Activated naive CD8-positive, alpha-beta T cell (primary cell): ENCODE data around the gene SCML1.

Source experiments
- H3K27ac Mint-ChIP-seq: one replicate; pipeline ENCODE4 v1.8.0; 2021; ENCODE audit warnings: mixed read lengths
- H3K27me3 Mint-ChIP-seq: one replicate; pipeline ENCODE4 v1.8.0; 2021; ENCODE audit warnings: mixed read lengths
- H3K36me3 Mint-ChIP-seq: one replicate; pipeline ENCODE4 v1.8.0; 2021; ENCODE audit warnings: mixed read lengths
- H3K4me1 Mint-ChIP-seq: one replicate; pipeline ENCODE4 v1.8.0; 2021; ENCODE audit warnings: low read depth, mixed read lengths
- H3K4me3 Mint-ChIP-seq: one replicate; pipeline ENCODE4 v1.8.0; 2021; ENCODE audit warnings: mild to moderate bottlenecking, mixed read lengths
- H3K9me3 Mint-ChIP-seq: one replicate; pipeline ENCODE4 v1.8.0; 2021; ENCODE audit warnings: low read depth, mixed read lengths

Gene SCML1

DNA sequence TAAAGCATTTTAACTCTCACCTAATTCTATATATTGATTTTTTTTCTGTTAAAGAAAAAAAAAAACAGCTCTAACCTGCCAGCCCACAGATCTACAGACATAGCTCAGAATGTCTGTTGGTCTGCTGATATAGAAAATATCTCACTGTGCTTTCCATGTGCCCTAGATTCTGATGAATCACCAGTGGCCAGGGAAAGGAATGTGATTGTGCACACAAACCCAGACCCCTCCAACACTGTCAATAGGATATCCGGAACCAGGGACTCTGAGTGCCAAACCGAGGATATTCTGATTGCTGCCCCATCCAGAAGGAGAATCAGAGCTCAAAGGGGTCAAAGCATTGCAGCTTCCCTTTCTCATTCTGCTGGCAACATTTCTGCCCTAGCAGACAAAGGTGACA is 12.1 kb upstream of the SCML1 start:
- H3K27ac Mint-ChIP-seq, result no peak overlapping the region
- H3K27me3 Mint-ChIP-seq, result no peaks in the 10 kb centered on the region

DNA sequence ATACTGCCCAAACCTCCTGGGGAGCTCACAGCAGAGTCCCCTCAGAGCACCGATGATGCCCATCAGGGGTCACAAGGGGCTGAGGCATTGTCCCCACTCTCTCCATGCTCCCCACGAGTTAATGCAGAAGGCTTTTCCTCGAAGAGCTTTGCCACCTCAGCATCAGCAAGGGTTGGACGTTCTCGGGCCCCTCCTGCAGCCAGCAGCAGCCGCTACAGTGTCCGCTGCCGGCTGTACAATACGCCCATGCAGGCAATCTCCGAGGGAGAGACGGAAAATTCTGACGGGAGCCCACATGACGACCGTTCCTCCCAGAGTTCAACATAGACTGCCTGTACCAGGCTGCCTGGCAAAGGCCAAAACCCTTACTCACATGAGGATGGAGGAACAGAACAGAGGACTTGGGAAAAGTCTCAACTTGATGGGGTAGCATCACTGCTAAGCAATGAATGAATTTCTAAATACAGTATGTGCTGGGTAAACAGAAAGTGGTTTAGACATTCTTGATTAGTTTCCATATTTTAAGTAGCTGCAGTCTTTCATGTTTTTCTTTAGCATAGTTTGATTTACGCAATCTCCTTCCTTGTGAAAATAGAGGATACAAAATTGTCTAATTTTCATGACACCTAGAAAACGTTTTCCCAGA is 5.0 kb upstream of the SCML1 start:
- Mint-ChIP-seq H3K36me3 (peaks cover 4% of the 10 kb centered on the region), H3K27ac (no peak overlapping the region), H3K4me1 (peaks cover 1% of the 10 kb centered on the region), H3K27me3 (no peaks in the 10 kb centered on the region), H3K4me3 (no peak overlapping the region), H3K9me3 (no peaks in the 10 kb centered on the region)

More for the DNA sequence above, 12.1 kb upstream of the SCML1 start:
- Mint-ChIP-seq H3K4me1 (no peaks in the 10 kb centered on the region), H3K4me3 (no peak overlapping the region), H3K9me3 (no peaks in the 10 kb centered on the region), H3K36me3 (peaks cover 7% of the 10 kb centered on the region)

DNA sequence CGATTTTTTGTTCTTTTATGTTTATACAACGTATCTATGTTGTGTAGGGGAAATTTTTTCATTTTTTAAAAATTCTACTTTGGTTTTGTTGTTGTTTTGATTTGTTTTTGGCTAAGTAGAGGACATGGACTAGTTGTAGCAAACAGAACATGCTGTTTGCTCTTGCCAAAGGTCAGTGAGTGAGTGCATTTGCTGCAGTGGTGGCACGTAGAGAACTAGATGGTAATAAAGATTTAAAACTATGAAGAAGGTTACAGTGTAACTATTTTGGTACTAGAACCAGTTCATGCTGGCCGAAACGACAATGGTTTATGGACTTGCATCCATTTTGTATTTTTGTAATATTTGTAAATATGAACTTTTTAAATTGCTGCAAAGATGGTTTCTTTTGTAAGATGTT is 1.9 kb upstream of the SCML1 start:
- Mint-ChIP-seq H3K27me3 (no peaks in the 10 kb centered on the region), H3K4me1 (peaks cover 26% of the 10 kb centered on the region), H3K36me3 (no peaks in the 10 kb centered on the region), H3K27ac (no peak overlapping the region), H3K4me3 (no peak overlapping the region), H3K9me3 (no peaks in the 10 kb centered on the region)

DNA sequence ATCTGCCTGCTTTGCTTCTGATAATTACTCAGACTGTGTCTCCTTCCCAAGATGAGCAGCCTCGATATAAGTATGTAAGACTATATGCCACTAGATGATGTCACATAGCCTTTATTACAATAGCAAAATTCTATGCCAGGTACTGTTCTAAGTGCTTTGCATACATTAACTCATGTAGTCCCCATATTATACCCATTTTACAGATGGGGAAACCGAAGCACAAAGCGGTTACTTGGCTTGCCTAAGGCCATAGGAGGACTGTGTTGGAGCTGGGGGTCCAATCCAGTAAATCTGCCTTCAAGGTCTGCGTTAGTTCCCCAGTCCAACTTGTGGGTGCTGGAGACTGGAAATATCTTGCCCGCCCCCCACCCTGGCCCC is 826 bp upstream of the SCML1 start:
- Mint-ChIP-seq H3K27me3 (no peaks in the 10 kb centered on the region), H3K4me3 (peak overlapping the region; percentile 83), H3K9me3 (no peaks in the 10 kb centered on the region), H3K4me1 (peaks cover 33% of the 10 kb centered on the region), H3K27ac (no peak overlapping the region), H3K36me3 (no peaks in the 10 kb centered on the region)

DNA sequence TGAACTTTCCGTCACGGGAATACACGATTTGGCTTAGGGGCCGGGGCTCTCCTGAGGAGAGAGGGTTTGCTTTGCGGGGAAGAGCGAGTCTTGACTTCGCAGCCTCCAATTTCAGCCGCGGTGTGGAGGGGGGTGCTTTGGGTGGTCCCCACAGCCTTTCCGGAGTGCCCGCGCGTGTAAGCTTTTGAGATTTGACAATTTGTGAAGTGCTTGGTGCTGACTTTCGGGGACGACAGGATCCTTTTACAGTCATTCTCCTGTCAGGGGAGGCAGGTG is 355 bp downstream of the SCML1 start:
- Mint-ChIP-seq H3K36me3 (no peaks in the 10 kb centered on the region), H3K4me1 (peaks cover 44% of the 10 kb centered on the region), H3K4me3 (peak overlapping the region; percentile 88), H3K27ac (peak overlapping the region; percentile 89), H3K27me3 (no peaks in the 10 kb centered on the region), H3K9me3 (no peaks in the 10 kb centered on the region)

DNA sequence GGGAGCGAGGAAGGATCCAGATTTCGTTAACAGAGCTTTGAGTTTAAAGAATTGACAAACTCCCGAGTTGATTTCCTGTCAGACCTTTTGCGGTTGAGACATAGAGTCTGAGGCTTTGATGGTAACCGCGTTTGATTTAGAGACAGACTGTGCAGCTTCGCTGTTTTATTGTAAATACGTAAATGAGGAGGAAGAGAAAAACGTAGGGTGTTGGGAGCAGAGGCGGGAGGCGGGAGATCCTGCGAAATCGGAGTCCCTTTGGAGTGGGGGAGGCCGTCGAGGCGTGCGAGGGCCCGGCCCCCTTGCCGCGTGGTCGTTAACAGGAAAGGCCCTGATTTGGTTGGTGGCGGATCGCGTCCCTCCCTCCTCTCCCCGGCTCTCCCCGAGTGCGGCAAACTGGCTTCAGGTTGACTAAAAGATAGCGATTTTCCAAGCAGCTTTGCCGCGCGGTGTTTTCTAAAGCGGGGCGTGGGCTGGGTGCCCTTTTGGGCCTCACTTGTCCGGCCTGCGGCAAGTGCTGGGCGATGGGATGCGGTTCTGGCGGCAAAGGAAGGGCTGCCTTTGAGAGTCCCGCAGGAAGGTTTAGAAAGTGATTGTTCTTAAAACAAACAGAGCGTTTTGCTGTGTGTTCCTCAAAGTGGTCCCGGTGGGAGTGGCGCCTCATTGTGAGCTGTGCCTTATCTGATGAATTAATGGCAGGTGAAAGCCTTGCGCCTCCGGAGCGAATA is 857 bp downstream of the SCML1 start:
- H3K36me3 Mint-ChIP-seq, result no peaks in the 10 kb centered on the region
- H3K4me1 Mint-ChIP-seq, result peaks cover 49% of the 10 kb centered on the region
- H3K9me3 Mint-ChIP-seq, result no peaks in the 10 kb centered on the region
- H3K27me3 Mint-ChIP-seq, result no peaks in the 10 kb centered on the region
- H3K4me3 Mint-ChIP-seq, result peak overlapping the region; percentile 88
- peak overlapping the region; percentile 89 for H3K27ac Mint-ChIP-seq

DNA sequence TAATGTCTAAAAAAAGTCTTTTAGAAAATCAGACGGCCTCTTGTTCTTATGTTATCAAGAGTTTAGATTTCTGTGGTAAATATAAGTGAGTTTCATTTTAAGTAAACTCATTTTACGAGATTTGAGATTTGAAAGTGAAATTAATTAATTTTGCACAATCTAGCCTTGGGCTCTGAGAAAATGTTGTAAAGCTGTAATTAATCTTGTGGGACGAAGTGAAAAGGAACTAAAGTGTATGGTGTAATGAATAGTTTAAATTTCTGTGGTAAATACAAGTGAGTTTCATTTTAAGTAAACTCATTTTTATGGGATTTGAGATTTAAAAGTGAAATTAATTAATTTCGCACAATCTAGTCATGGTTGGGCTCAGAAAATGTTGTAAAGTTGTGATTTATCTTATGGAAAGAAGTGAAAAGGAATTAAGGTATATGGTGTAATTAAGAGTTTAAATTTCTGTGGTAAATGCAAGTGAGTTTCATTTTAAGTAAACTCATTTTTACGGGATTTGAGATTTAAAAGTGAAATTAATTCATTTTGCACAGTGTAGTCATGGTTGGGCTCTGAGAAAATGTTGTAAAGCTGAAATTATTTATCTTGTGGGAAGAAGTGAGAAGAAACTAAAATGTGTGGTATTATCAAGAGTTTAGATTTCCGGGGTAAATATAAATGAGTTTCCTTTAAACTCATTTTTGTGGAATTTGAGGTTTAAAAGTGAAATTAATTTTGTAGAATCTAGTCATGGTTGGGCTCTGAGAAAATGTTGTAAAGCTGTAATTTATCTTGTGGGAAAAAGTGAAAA is 1.6 kb downstream of the SCML1 start:
- Mint-ChIP-seq H3K4me1 (peaks cover 53% of the 10 kb centered on the region), H3K36me3 (no peaks in the 10 kb centered on the region), H3K9me3 (no peaks in the 10 kb centered on the region), H3K27me3 (no peaks in the 10 kb centered on the region), H3K4me3 (peak overlapping the region; percentile 88), H3K27ac (peak overlapping the region; percentile 89)

DNA sequence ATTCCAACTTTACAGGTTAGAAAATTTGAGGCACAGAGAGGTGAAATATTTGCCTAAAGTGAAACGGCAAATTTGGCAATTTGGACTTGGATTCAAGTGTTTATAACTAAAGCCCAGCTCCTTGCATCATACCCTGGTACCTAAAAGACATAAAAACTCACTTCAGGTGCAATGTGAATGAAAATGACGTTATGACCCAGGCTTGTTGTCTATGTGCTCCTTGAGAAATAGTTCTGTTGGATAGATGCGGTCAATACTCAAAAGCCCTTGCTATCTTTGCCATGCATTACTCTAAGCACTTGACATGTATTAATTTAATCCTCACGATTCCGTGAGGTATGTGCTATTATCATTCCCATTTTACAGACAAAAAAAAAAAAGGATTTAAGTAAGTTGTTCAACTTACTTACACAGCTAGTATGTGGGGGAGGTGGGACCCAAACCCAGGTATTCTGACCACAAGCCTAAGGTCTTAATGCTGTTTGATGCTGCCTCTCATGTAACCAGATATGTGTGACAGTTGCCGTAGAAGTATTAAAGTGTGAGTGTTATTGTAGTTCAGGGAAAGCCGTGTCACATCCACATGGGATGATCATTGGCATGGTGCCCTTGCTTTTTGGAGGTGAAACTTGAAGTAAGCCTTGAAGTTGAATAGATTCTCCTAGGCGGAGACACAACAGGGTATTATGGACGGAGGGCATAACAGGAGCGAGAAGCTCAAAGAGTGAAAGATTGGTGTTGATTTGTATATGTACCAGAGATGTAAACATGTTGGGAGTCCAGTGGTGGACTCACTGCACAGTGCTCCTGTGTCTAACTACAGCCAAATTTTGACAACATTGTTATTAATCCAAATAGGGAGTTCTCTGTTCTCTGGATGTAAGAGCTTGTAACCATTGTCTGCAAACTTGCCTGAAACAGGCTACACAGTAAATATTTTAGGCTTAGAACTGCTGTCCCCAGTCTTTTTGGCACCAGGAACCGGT is 3.1 kb downstream of the SCML1 start:
- no peaks in the 10 kb centered on the region for H3K27me3 Mint-ChIP-seq
- peak overlapping the region; percentile 58 for H3K4me3 Mint-ChIP-seq
- H3K4me1 Mint-ChIP-seq, result peaks cover 59% of the 10 kb centered on the region
- H3K27ac Mint-ChIP-seq, result no peak overlapping the region
- H3K9me3 Mint-ChIP-seq, result no peaks in the 10 kb centered on the region
- H3K36me3 Mint-ChIP-seq, result no peaks in the 10 kb centered on the region

DNA sequence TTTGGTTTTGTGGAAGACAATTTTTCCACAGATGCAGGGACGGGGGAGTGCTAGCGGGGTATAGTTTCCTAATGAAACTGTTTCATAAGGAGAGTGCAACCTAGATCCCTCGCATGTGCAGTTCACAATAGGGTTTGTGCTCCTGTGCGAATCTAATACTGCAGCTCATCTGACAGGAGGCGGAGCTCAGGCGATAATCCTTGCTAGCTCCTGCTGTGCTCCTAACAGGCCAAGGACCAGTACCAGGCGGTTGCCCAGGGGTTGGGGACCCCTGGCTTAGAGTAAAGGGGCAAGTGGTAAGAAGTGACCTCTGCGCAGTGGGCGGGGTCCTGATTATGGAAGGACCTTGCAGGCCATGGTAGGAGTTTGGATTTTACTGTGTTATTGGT is 3.8 kb downstream of the SCML1 start:
- no peaks in the 10 kb centered on the region for H3K27me3 Mint-ChIP-seq
- no peak overlapping the region for H3K27ac Mint-ChIP-seq
- H3K36me3 Mint-ChIP-seq, result no peaks in the 10 kb centered on the region
- H3K9me3 Mint-ChIP-seq, result no peaks in the 10 kb centered on the region
- peaks cover 59% of the 10 kb centered on the region for H3K4me1 Mint-ChIP-seq
- no peak overlapping the region for H3K4me3 Mint-ChIP-seq

DNA sequence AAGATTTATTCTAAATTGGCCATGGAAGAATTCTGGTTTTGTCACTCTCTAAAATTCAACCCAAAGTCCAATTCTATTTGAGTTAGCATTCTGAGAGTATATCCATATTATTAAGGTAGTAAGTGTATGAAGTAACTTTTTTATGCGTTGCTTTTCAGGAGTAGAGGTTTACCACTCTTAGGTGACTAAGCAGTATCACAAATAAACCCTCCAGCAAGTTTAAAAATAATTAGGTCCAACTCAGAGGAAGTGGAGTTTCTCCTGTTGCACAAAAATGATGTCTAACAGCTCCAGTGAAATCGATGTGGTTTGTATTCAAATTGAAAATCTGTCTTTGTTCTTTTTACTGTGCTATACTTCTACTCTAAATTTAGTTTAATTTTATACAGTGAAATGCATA is 6.6 kb downstream of the SCML1 start:
- H3K9me3 Mint-ChIP-seq, result no peaks in the 10 kb centered on the region
- peaks cover 50% of the 10 kb centered on the region for H3K4me1 Mint-ChIP-seq
- no peaks in the 10 kb centered on the region for H3K27me3 Mint-ChIP-seq
- H3K36me3 Mint-ChIP-seq, result no peaks in the 10 kb centered on the region
- no peak overlapping the region for H3K4me3 Mint-ChIP-seq
- H3K27ac Mint-ChIP-seq, result no peak overlapping the region

DNA sequence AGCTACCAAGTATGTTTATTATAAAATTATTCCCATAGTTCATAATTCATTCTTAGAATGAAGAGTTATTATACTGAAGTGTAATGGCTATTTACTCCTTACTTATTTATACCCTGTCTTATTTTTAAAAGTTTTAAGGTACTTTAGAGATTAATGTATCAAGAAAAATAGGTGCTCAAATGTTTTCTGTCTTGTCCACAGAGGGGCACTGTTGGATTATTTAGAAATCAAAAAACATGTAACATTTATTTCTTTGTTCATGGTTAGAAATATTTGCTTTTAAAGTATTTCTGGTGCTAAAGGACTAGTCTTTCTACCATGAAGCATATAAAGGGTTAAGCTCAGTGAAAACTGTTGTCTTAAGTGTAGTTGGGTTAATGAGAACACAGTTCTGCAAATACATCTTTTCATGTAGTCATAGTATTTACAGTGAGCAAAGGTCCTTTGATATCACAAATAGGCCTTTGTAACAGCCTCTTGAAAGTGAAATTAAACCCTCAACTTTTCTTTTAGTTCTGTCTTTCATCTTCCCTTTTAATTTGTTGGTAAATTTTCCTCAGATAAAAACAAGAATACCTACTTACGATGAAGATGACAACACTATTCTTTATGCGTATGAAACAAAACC is 7.7 kb downstream of the SCML1 start:
- H3K4me3 Mint-ChIP-seq, result no peak overlapping the region
- H3K4me1 Mint-ChIP-seq, result peaks cover 41% of the 10 kb centered on the region
- H3K27me3 Mint-ChIP-seq, result no peaks in the 10 kb centered on the region
- no peaks in the 10 kb centered on the region for H3K36me3 Mint-ChIP-seq
- H3K9me3 Mint-ChIP-seq, result no peaks in the 10 kb centered on the region
- no peak overlapping the region for H3K27ac Mint-ChIP-seq

DNA sequence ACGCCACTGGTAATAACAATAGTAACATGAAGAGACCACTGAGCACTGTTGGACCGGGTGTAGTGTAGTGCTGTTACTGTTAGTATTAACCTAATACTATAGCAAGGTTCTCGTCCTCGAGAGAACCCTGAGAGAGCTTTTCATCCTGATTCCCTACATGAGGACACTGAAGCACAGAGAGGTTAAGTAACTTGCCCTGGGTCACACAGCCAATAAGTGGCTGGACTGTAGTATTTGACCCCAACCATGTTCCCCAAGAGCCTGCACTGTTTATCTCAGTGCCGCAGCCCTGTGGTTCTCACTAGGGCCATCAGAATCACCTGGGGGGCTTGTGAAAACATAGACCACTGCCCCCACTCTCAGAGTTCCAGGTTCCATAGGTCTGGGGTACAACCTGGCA is 10.4 kb downstream of the SCML1 start:
- H3K27me3 Mint-ChIP-seq, result no peaks in the 10 kb centered on the region
- no peak overlapping the region for H3K4me3 Mint-ChIP-seq
- H3K4me1 Mint-ChIP-seq, result peaks cover 18% of the 10 kb centered on the region
- H3K9me3 Mint-ChIP-seq, result no peaks in the 10 kb centered on the region
- no peak overlapping the region for H3K27ac Mint-ChIP-seq
- no peaks in the 10 kb centered on the region for H3K36me3 Mint-ChIP-seq

DNA sequence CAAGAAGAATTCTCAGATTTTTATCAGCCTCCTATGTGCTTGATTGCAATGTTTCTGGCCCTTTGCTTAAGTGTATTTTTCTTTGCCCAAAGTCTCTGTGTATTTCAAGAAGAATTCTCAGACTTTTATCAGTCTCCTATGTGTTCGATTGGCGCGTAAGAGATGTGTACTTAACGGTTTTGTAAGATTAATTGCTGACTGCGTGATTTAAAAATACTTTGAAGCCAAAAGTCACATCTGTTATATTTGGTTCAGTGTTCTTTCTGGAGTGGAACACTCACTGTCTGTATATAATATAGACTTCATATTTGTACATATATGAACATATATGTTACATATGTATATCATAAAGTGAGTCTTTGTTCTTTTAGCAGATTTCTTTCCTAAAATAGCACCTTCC is 11.4 kb downstream of the SCML1 start:
- Mint-ChIP-seq H3K9me3 (no peaks in the 10 kb centered on the region), H3K4me1 (peaks cover 11% of the 10 kb centered on the region)

DNA sequence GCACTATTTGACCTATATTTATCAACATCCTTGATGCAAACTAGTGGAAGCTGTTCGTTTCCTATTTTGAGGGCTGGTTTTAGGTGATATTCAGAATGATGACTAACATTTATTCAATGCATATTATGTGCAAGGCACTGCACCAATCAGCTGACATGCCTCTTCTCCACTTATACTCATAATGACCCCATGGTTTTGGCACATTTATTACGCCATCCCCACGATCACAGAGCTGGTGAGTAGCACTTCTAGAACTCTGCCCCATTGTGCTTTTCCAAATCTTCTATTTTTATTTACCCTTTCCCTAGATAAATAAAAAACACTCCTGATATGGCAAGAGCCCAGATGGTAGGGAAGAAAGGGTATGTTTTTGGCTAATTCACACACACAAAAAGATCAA is 13.1 kb downstream of the SCML1 start:
- Mint-ChIP-seq H3K9me3 (no peaks in the 10 kb centered on the region), H3K27ac (no peak overlapping the region), H3K4me1 (peaks cover 3% of the 10 kb centered on the region)

More for the DNA sequence above, 11.4 kb downstream of the SCML1 start:
- no peaks in the 10 kb centered on the region for H3K27me3 Mint-ChIP-seq
- no peak overlapping the region for H3K4me3 Mint-ChIP-seq
- H3K27ac Mint-ChIP-seq, result no peak overlapping the region
- no peaks in the 10 kb centered on the region for H3K36me3 Mint-ChIP-seq

More for the DNA sequence above, 13.1 kb downstream of the SCML1 start:
- Mint-ChIP-seq H3K4me3 (no peak overlapping the region), H3K36me3 (no peaks in the 10 kb centered on the region), H3K27me3 (no peaks in the 10 kb centered on the region)
